ENCODE data around the gene CSGALNACT2. TPM values are rescaled to one million over a fixed set of nuclear protein-coding genes. Genes with fewer than 3 reads are reported as not detected.

CSGALNACT2 gene
- total RNA-seq, 2 experiments from 2014 or later = 29.2 to 30.4 TPM

DNA sequence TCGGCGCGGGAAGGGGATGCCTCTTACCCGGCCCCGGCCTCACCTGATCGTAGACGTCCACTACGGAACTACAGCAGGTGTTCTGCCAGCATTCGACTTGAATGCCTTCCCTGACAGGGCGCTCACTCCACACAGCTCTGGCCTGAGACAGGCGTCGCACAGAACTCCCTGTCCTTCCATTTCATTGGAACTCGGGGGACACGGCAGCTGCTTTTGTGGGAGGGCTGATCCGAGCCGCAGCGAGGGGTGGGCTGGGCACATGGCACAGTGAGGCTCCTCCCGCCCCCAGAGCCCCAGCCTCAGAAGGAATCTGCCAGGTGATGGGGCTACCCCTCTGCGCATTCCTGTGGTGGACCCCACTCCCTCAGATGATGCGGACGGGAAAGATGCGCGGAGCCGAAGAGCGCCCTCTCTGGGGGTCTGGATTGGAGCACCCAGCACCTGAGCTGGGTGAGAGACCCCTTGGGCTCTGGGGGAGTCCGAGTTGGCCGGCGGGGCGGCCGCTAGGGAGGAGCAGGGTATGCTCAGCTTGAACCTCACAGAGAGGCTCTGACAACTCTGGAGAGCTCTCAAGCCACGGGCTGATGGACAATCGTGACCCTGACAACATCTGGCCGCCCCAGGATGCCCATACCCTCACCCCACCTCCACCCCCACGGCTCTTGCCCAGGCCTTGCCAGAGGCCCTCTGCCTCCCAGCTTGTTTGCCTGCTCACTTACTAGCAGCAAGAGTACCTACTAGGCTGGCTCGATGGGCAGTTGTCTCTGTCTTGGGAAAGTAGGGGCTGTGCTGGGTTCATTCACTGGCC lies 92.1 kb downstream of the CSGALNACT2 start:
- no peaks in the 10 kb centered on the region for H3K36me3 Mint-ChIP-seq (ENCODE audit: low read depth)
- no peaks in the 10 kb centered on the region for H3K9me3 Mint-ChIP-seq (ENCODE audit: insufficient read depth)
- H3K4me1 Mint-ChIP-seq (ENCODE audit: low read depth) = peaks cover 51% of the 10 kb centered on the region
- peaks cover 23% of the 10 kb centered on the region for H3K27me3 Mint-ChIP-seq (ENCODE audit: low read depth)
- ChIA-PET CTCF (interaction anchor here (0.6 to 1.6 kb wide), 4 partner anchors 9 to 74 kb away, joined by 3 to 16 read pairs (median 6); no protein-coding TSS in a partner anchor), POLR2A (interaction anchor here (0.8 to 1.6 kb wide), 3 partner anchors 63 to 131 kb away, joined by 3 to 7 read pairs (median 4); no protein-coding TSS in a partner anchor)
- peak overlapping the region; percentile 34 for H3K4me3 Mint-ChIP-seq
- DNase-seq (no peak), ATAC-seq (no peak)
- H3K27ac Mint-ChIP-seq = peak overlapping the region; percentile 91

- peaks cover 18% of the 10 kb centered on the region for H3K27me3 Mint-ChIP-seq (ENCODE audit: low read depth)
- ATAC-seq (peak; percentile 21), DNase-seq (no peak)
- peak overlapping the region; percentile 40 for H3K4me3 Mint-ChIP-seq
- CTCF ChIA-PET = interaction anchor here (0.6 to 1.6 kb wide), 4 partner anchors 10 to 74 kb away, joined by 3 to 16 read pairs (median 6); no protein-coding TSS in a partner anchor
- H3K9me3 Mint-ChIP-seq (ENCODE audit: insufficient read depth) = no peaks in the 10 kb centered on the region
- no peaks in the 10 kb centered on the region for H3K36me3 Mint-ChIP-seq (ENCODE audit: low read depth)
- peaks cover 51% of the 10 kb centered on the region for H3K4me1 Mint-ChIP-seq (ENCODE audit: low read depth)
- POLR2A ChIA-PET = interaction anchor here (0.8 to 1.6 kb wide), 3 partner anchors 62 to 131 kb away, joined by 3 to 7 read pairs (median 4); no protein-coding TSS in a partner anchor
- H3K27ac Mint-ChIP-seq = peak overlapping the region; percentile 91
Observed at GRCh38 chr10:43230909-43231522, 92.8 kb downstream of the CSGALNACT2 start.

GRCh38 chr10:43231523-43232078 lies 93.4 kb downstream of the CSGALNACT2 start:
- ChIA-PET CTCF (interaction anchor here (0.8 to 1.6 kb wide), 2 partner anchors 27 to 73 kb away, joined by 3 to 16 read pairs; no protein-coding TSS in a partner anchor), POLR2A (no interaction called here)
- peak; percentile 65 for ATAC-seq
- Mint-ChIP-seq H3K4me1 (ENCODE audit: low read depth) (peaks cover 48% of the 10 kb centered on the region), H3K27ac (peak overlapping the region; percentile 91), H3K9me3 (ENCODE audit: insufficient read depth) (no peaks in the 10 kb centered on the region), H3K36me3 (ENCODE audit: low read depth) (no peaks in the 10 kb centered on the region), H3K4me3 (peak overlapping the region; percentile 40), H3K27me3 (ENCODE audit: low read depth) (peaks cover 18% of the 10 kb centered on the region)
- DNase-seq = peak; percentile 72

- DNase-seq (no peak), ATAC-seq (no peak)
- Mint-ChIP-seq H3K9me3 (ENCODE audit: insufficient read depth) (no peaks in the 10 kb centered on the region), H3K4me3 (no peak overlapping the region), H3K36me3 (ENCODE audit: low read depth) (no peaks in the 10 kb centered on the region), H3K27ac (peak overlapping the region; percentile 74), H3K4me1 (ENCODE audit: low read depth) (peaks cover 30% of the 10 kb centered on the region), H3K27me3 (ENCODE audit: low read depth) (peaks cover 4% of the 10 kb centered on the region)
- CTCF ChIA-PET = no interaction called here
- POLR2A ChIA-PET = interaction anchor here (1.5 kb wide), 1 partner anchor 40 kb away, joined by 3 read pairs; no protein-coding TSS in a partner anchor
Observed at GRCh38 chr10:43233601-43234430, 95.6 kb downstream of the CSGALNACT2 start.

- ATAC-seq (no peak), DNase-seq (no peak)
- no peak overlapping the region for H3K4me3 Mint-ChIP-seq
- ChIA-PET POLR2A (interaction anchor here (1.5 kb wide), 1 partner anchor 40 kb away, joined by 3 read pairs; no protein-coding TSS in a partner anchor), CTCF (no interaction called here)
- H3K9me3 Mint-ChIP-seq (ENCODE audit: insufficient read depth) = peaks cover 1% of the 10 kb centered on the region
- H3K27ac Mint-ChIP-seq = no peak overlapping the region
- peaks cover 7% of the 10 kb centered on the region for H3K27me3 Mint-ChIP-seq (ENCODE audit: low read depth)
- H3K4me1 Mint-ChIP-seq (ENCODE audit: low read depth) = peaks cover 26% of the 10 kb centered on the region
- no peaks in the 10 kb centered on the region for H3K36me3 Mint-ChIP-seq (ENCODE audit: low read depth)
Observed at GRCh38 chr10:43234471-43235041, 96.3 kb downstream of the CSGALNACT2 start.

Other genes with a start within 250 kb of the CSGALNACT2 start
- under 1 TPM; 0.13 to 0.34 TPM for gene RET, start 61.4 kb upstream of the CSGALNACT2 start, total RNA-seq
- 1 to 10 TPM; 3.6 to 4.0 TPM for gene RASGEF1A, start 128.6 kb downstream of the CSGALNACT2 start, total RNA-seq
- not detected for gene FXYD4, start 233.2 kb downstream of the CSGALNACT2 start, total RNA-seq

All from activated CD8-positive, alpha-beta T cell treated with anti-CD3 and anti-CD28 coated beads, Interleukin-2, amount 10 ng/mL, durations not matched to agents 7 days and 5 days (primary cell).